IMR-90 (cell line): ENCODE measurements around the gene ANKRD11. TPM values are rescaled to one million over a fixed set of nuclear protein-coding genes. Genes with fewer than 3 reads are reported as not detected.

Experiments used
- ATAC-seq: fragments of 200-7000 bp; cut with Tn5 transposase; 2 replicates; pipeline ENCODE4 v1.9.1; 2020; ENCODE audit warnings: low read depth, mild to moderate bottlenecking, moderate library complexity
- BruUV-seq: library from RNA; stranded (reverse); fragments of 400-500 nt; replicated peaks from 2 replicates; lab custom pipeline; 2021; lab: Mats Ljungman, UMichigan
- CTCF ChIA-PET: fragments of 300-600 bp; formaldehyde crosslinking; extraction: SDS; loops from one replicate; lab custom pipeline; 2021; ENCODE audit warnings: antibody characterized with exemption; lab: Yijun Ruan, JAX
- POLR2A ChIA-PET: fragments of 300-600 bp; sonication (Branson Sonifier 250); formaldehyde crosslinking; loops from one replicate; lab custom pipeline; 2022; ENCODE audit warnings: antibody characterized with exemption; ENCODE audit not compliant: unreplicated experiment; lab: Charles Lee
- DNase-seq: peaks from one replicate; pipeline ENCODE4 v3.0.0; 2013
- H2AFZ ChIP-seq: replicated peaks from 2 replicates; pipeline ENCODE3; 2013; ENCODE audit warnings: low read length, mild to moderate bottlenecking; ENCODE audit not compliant: poor library complexity
- H2AK5ac ChIP-seq: 2 replicates; pipeline ENCODE4 v1.6.1; 2013; ENCODE audit warnings: low read depth, low read length, inconsistent platforms
- H2AK9ac ChIP-seq: replicated peaks from 2 replicates; pipeline ENCODE3; 2013; ENCODE audit warnings: mild to moderate bottlenecking, low read depth, low read length, moderate library complexity; ENCODE audit not compliant: poor library complexity
- H2BK120ac ChIP-seq: 2 replicates; pipeline ENCODE4 v1.6.1; 2013; ENCODE audit warnings: low read depth, low read length, inconsistent platforms
- H2BK15ac ChIP-seq: 3 replicates; pipeline ENCODE4 v1.6.1; 2013; ENCODE audit warnings: low read depth, low read length, inconsistent platforms
- H2BK20ac ChIP-seq: 2 replicates; pipeline ENCODE4 v1.6.1; 2013; ENCODE audit warnings: low read depth, mild to moderate bottlenecking, inconsistent platforms, low read length, moderate library complexity
- H2BK5ac ChIP-seq: 2 replicates; pipeline ENCODE4 v1.6.1; 2013; ENCODE audit warnings: mild to moderate bottlenecking, low read depth, low read length, inconsistent platforms; ENCODE audit not compliant: poor library complexity, severe bottlenecking
- H3K14ac ChIP-seq: replicated peaks from 2 replicates; pipeline ENCODE4 v1.6.1; 2013; ENCODE audit warnings: low read depth, low read length, inconsistent platforms
- H3K18ac ChIP-seq: 2 replicates; pipeline ENCODE4 v1.6.1; 2013; ENCODE audit warnings: low read depth, low read length, control low read depth
- H3K23ac ChIP-seq: 2 replicates; pipeline ENCODE4 v1.6.1; 2013; ENCODE audit warnings: low read depth, low read length, inconsistent platforms
- H3K27ac ChIP-seq: 2 replicates; pipeline ENCODE4 v1.5.1; 2013; ENCODE audit warnings: mild to moderate bottlenecking, control low read depth, low read length; ENCODE audit not compliant: insufficient read depth
- H3K27me3 ChIP-seq: 2 replicates; pipeline ENCODE4 v1.6.1; 2013; ENCODE audit warnings: low read length; ENCODE audit not compliant: control insufficient read depth, insufficient read depth
- H3K36me3 ChIP-seq: 2 replicates; pipeline ENCODE4 v1.6.1; 2013; ENCODE audit warnings: low read length, mixed read lengths; ENCODE audit not compliant: control insufficient read depth, insufficient read depth
- H3K4ac ChIP-seq: 2 replicates; pipeline ENCODE4 v1.6.1; 2013; ENCODE audit warnings: low read depth, low read length, inconsistent platforms
- H3K4me1 ChIP-seq: 2 replicates; pipeline ENCODE4 v1.6.1; 2013; ENCODE audit warnings: low read length, mixed read lengths; ENCODE audit not compliant: control insufficient read depth, insufficient read depth
- H3K4me2 ChIP-seq: 2 replicates; pipeline ENCODE4 v1.6.1; 2013; ENCODE audit warnings: low read depth, mild to moderate bottlenecking, control low read depth, low read length, moderate library complexity
- H3K4me3 ChIP-seq: 2 replicates; pipeline ENCODE4 v1.5.1; 2013; ENCODE audit warnings: low read depth, mild to moderate bottlenecking, control low read depth, low read length, moderate library complexity; ENCODE audit not compliant: insufficient read depth
- H3K56ac ChIP-seq: 2 replicates; pipeline ENCODE4 v1.6.1; 2013; ENCODE audit warnings: low read length, inconsistent platforms; ENCODE audit not compliant: insufficient read depth; ENCODE audit errors: extremely low read depth
- H3K79me1 ChIP-seq, 2 experiments: 2 replicates each; pipeline ENCODE4 v1.6.1; 2013; ENCODE audit warnings: low read length in 2 of 2, inconsistent platforms in 1 of 2, low read depth in 1 of 2
- H3K9ac ChIP-seq: 2 replicates; pipeline ENCODE4 v1.6.1; 2013; ENCODE audit warnings: low read depth, low read length, control low read depth
- H3K9me1 ChIP-seq: 2 replicates; pipeline ENCODE4 v1.6.1; 2013; ENCODE audit warnings: low read length, inconsistent platforms; ENCODE audit not compliant: insufficient read depth
- H3K9me3 ChIP-seq: 2 replicates; pipeline ENCODE4 v1.6.1; 2013; ENCODE audit warnings: low read length; ENCODE audit not compliant: control insufficient read depth, insufficient read depth
- H4K20me1 ChIP-seq: 2 replicates; pipeline ENCODE4 v1.6.1; 2013; ENCODE audit warnings: low read length, inconsistent platforms; ENCODE audit not compliant: insufficient read depth
- H4K5ac ChIP-seq: 2 replicates; pipeline ENCODE4 v1.6.1; 2013; ENCODE audit warnings: mild to moderate bottlenecking, low read depth, low read length, control low read depth
- H4K8ac ChIP-seq, 2 experiments: 2 replicates each; pipeline ENCODE4 v1.6.1; 2013; ENCODE audit warnings: low read depth in 2 of 2, low read length in 2 of 2, control low read depth in 1 of 2, inconsistent platforms in 1 of 2
- H4K91ac ChIP-seq: 2 replicates; pipeline ENCODE4 v1.6.1; 2013; ENCODE audit warnings: low read depth, low read length, inconsistent platforms; ENCODE audit not compliant: insufficient read depth
- BHLHE40 ChIP-seq: fragments of 150-350 bp; IDR thresholded peaks from 2 replicates; pipeline ENCODE4 v1.6.1; 2016; ENCODE audit warnings: mild to moderate bottlenecking, low read depth, low read length
- CEBPB ChIP-seq: IDR thresholded peaks from 2 replicates; pipeline ENCODE4 v1.6.1; 2012; ENCODE audit warnings: low read depth, low read length, improper control_type of control experiment
- CHD1 ChIP-seq: IDR thresholded peaks from 2 replicates; pipeline ENCODE4 v1.6.1; 2012; ENCODE audit warnings: low read depth, low read length, improper control_type of control experiment
- FOS ChIP-seq: fragments of 150-350 bp; IDR thresholded peaks from 2 replicates; pipeline ENCODE4 v1.6.1; 2016; ENCODE audit warnings: low read depth, low read length
- MAFK ChIP-seq: IDR thresholded peaks from 2 replicates; pipeline ENCODE4 v1.6.1; 2012; ENCODE audit warnings: low read depth, low read length, improper control_type of control experiment
- MAZ ChIP-seq: IDR thresholded peaks from 2 replicates; pipeline ENCODE4 v1.6.1; 2012; ENCODE audit warnings: low read depth, mild to moderate bottlenecking, low read length, improper control_type of control experiment, moderate library complexity, borderline replicate concordance
- MXI1 ChIP-seq: IDR thresholded peaks from 2 replicates; pipeline ENCODE4 v1.6.1; 2012; ENCODE audit warnings: low read depth, mild to moderate bottlenecking, low read length, moderate library complexity, borderline replicate concordance
- NFE2L2 ChIP-seq: fragments of 150-350 bp; IDR thresholded peaks from 2 replicates; pipeline ENCODE4 v1.6.1; 2016; ENCODE audit warnings: low read depth, mild to moderate bottlenecking, low read length
- POLR2A ChIP-seq: IDR thresholded peaks from 2 replicates; pipeline ENCODE4 v1.6.1; 2012; ENCODE audit warnings: mild to moderate bottlenecking, low read depth, low read length
- RAD21 ChIP-seq: IDR thresholded peaks from 2 replicates; pipeline ENCODE4 v1.6.1; 2012; ENCODE audit warnings: low read length, improper control_type of control experiment
- RCOR1 ChIP-seq: IDR thresholded peaks from 2 replicates; pipeline ENCODE4 v1.6.1; 2012; ENCODE audit warnings: mild to moderate bottlenecking, low read length, improper control_type of control experiment; ENCODE audit not compliant: insufficient replicate concordance
- RFX5 ChIP-seq: IDR thresholded peaks from 2 replicates; pipeline ENCODE4 v1.8.0; 2012; ENCODE audit warnings: low read depth, mild to moderate bottlenecking, low read length, moderate library complexity
- SMC3 ChIP-seq: fragments of 150-350 bp; IDR thresholded peaks from 2 replicates; pipeline ENCODE4 v1.6.1; 2016; ENCODE audit warnings: low read depth, mild to moderate bottlenecking, antibody characterized with exemption, low read length, moderate library complexity
- WGBS, 2 experiments: methylation state at CpG; one replicate each; pipeline versions ENCODE4 v1.1.5 to v1.1.7; 2013; ENCODE audit warnings: missing lambda C conversion rate in 2 of 2; ENCODE audit not compliant: insufficient read length in 1 of 2; ENCODE audit errors: extremely low coverage in 2 of 2; 5-methylcytosine and 5-hydroxymethylcytosine counted together
- dilution Hi-C: fragments of 300-500 bp; cut with HindIII; formaldehyde crosslinking; loops from one replicate; pipeline ENCODE4 v1.14.3; 2018; ENCODE audit warnings: low sequenced_read_pairs; ENCODE audit not compliant: unreplicated experiment
- in situ Hi-C: fragments of 300-500 bp; cut with MboI; formaldehyde crosslinking; loops from 3 replicates; pipeline ENCODE4 v1.14.3; 2019; ENCODE audit warnings: low sequenced_read_pairs, inconsistent platforms, mixed read lengths
- intact Hi-C: fragments of 100-400 bp; cut with micrococcal nuclease; formaldehyde crosslinking; loops from 2 replicates; pipeline ENCODE4 v1.10.0; 2022
- polyA plus RNA-seq, 3 experiments: library from polyadenylated mRNA; depleted of rRNA; stranded (reverse); fragments of >200 nt; gene quantifications; 2 replicates each; pipeline ENCODE4 v1.2.3, GENCODE V29; 2012; ENCODE audit warnings: low replicate concordance in 1 of 3
- total RNA-seq: library from RNA; depleted of rRNA; stranded (reverse); fragments of >200 nt; gene quantifications from 2 replicates; pipeline ENCODE4 v1.2.3, GENCODE V29; 2012
- TF ChIP-seq, protein P1 (sequence below): fragments of 150-350 bp; IDR thresholded peaks from 2 replicates; pipeline ENCODE4 v1.6.1; 2016; ENCODE audit warnings: low read depth, mild to moderate bottlenecking, low read length, moderate library complexity, borderline replicate concordance
- TF ChIP-seq, protein P2 (sequence below): fragments of 150-350 bp; IDR thresholded peaks from 2 replicates; pipeline ENCODE4 v1.6.1; 2017; ENCODE audit warnings: mild to moderate bottlenecking, antibody characterized with exemption, low read length, low read depth
- TF ChIP-seq, protein P3 (sequence below): conservative IDR thresholded peaks from 2 replicates; pipeline ENCODE4 v1.5.1; 2012; ENCODE audit warnings: mild to moderate bottlenecking, low read depth, low read length, improper control_type of control experiment

The ANKRD11 gene
- total and polyA plus RNA-seq, 2 of the 4 experiments (the other 2 are of a cell fraction): 46.8 to 71.9 TPM

DNA sequence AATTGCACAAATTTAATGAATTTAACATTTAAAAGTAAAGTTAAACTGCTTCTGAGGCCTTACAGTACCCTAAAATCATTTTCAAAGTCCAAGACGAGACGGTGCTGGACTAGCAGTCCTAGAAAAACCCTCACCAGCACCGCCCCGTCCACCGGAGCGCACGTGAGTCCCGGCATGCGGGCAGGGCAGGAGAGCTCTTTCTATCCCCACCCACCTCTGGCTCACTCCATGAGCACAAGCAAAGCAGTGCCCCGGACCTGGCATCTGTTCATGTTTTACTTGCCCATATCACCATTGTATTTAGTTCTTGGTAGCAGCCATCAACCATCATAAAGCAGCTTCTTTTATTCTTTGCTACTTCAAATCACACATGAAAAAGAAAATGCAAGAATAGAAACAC is 41.7 kb downstream of the ANKRD11 start:
- Histone ChIP-seq H3K9ac (no peak overlapping the region), H3K4ac (no peak overlapping the region), H3K4me2 (no peak overlapping the region), H3K4me1 (peaks cover 40% of the 10 kb centered on the region), H3K14ac (no peak overlapping the region), H3K9me1 (peaks cover 61% of the 10 kb centered on the region), H4K91ac (no peak overlapping the region), H3K36me3 (no peaks in the 10 kb centered on the region), H3K27me3 (no peaks in the 10 kb centered on the region), H3K18ac (no peak overlapping the region), H3K79me1 (peaks cover 2 to 79% of the 10 kb centered on the region in 2 experiments; a peak in 3 of 4 replicates), H4K5ac (no peak overlapping the region), H3K23ac (no peak overlapping the region), H3K4me3 (no peak overlapping the region), H2AK5ac (no peak overlapping the region), H3K27ac (no peak overlapping the region), H2AFZ (no peak overlapping the region), H4K20me1 (peaks cover 100% of the 10 kb centered on the region), H2BK15ac (no peak overlapping the region), H2BK20ac (no peak overlapping the region), H2AK9ac (no peak overlapping the region), H2BK5ac (no peak overlapping the region), H3K56ac (no peak overlapping the region), H2BK120ac (no peak overlapping the region), H3K9me3 (no peaks in the 10 kb centered on the region), H4K8ac (no peak overlapping the region)
- ATAC-seq: no peak
- no peak for DNase-seq
- dilution Hi-C loops (no loop called here), intact Hi-C loops (no loop called here), in situ Hi-C loops (no loop called here)
- POLR2A ChIA-PET: no interaction called here
- TF ChIP-seq MAFK (no peak), CHD1 (no peak), SMC3 (no peak), MXI1 (no peak), BHLHE40 (no peak), FOS (no peak), NFE2L2 (no peak), CEBPB (no peak), POLR2A (no peak), RFX5 (no peak), RAD21 (no peak), MAZ (no peak), RCOR1 (no peak)
- TF ChIP-seq, protein P1, sequence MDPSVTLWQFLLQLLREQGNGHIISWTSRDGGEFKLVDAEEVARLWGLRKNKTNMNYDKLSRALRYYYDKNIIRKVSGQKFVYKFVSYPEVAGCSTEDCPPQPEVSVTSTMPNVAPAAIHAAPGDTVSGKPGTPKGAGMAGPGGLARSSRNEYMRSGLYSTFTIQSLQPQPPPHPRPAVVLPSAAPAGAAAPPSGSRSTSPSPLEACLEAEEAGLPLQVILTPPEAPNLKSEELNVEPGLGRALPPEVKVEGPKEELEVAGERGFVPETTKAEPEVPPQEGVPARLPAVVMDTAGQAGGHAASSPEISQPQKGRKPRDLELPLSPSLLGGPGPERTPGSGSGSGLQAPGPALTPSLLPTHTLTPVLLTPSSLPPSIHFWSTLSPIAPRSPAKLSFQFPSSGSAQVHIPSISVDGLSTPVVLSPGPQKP: no peak
- TF ChIP-seq, protein P2, sequence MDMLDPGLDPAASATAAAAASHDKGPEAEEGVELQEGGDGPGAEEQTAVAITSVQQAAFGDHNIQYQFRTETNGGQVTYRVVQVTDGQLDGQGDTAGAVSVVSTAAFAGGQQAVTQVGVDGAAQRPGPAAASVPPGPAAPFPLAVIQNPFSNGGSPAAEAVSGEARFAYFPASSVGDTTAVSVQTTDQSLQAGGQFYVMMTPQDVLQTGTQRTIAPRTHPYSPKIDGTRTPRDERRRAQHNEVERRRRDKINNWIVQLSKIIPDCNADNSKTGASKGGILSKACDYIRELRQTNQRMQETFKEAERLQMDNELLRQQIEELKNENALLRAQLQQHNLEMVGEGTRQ: no peak
- TF ChIP-seq, protein P3, sequence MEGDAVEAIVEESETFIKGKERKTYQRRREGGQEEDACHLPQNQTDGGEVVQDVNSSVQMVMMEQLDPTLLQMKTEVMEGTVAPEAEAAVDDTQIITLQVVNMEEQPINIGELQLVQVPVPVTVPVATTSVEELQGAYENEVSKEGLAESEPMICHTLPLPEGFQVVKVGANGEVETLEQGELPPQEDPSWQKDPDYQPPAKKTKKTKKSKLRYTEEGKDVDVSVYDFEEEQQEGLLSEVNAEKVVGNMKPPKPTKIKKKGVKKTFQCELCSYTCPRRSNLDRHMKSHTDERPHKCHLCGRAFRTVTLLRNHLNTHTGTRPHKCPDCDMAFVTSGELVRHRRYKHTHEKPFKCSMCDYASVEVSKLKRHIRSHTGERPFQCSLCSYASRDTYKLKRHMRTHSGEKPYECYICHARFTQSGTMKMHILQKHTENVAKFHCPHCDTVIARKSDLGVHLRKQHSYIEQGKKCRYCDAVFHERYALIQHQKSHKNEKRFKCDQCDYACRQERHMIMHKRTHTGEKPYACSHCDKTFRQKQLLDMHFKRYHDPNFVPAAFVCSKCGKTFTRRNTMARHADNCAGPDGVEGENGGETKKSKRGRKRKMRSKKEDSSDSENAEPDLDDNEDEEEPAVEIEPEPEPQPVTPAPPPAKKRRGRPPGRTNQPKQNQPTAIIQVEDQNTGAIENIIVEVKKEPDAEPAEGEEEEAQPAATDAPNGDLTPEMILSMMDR: no peak
- no TSS peak for BruUV-seq
- WGBS, 2 experiments: 100% methylated on average over 2 of the region's 10 CpGs; no CpG with 5 or more reads in 1 of the 2 experiments
- CTCF ChIA-PET: no interaction called here
